Measurements from ENCODE around the gene SCUBE3.
A peak's percentile ranks its signal among the peaks of the same experiment; 100 is the strongest.

Gene SCUBE3

DNA sequence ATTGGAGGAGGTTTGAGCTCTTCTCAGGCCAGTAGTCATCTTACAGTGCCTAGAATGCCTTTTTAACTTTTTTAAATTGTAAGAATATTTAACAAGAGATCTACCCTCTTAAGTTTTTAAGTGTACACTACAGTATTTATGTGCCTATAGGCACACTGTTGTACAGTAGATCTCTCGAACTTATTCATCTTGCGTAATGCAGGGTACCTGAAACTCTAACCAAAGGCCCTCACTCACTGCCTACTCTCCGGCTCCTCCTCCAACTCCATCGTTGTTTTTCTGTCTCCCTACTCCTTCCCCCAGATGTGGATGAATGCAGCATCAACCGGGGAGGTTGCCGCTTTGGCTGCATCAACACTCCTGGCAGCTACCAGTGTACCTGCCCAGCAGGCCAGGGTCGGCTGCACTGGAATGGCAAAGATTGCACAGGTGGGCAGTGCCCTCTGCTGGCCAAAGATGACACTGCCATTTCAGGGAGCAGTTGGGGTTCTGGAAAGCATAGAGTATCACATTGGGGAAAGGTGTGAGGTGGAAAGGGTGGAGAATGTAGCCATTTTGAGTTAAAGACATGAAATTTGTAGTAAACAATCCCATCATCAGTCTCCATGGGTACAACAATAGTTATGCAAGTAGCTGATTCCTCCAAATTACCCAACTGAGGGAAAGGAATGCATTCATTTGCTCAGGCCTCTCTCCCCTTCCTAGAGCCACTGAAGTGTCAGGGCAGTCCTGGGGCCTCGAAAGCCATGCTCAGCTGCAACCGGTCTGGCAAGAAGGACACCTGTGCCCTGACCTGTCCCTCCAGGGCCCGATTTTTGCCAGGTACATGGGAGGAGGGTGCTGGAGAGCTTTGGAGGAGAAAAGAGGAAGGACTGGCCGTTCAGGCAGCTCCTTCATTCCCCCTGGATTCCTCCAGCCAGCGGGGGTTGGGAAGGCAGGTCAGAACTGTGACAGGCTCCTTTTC, 27.4 kb downstream of the SCUBE3 start:
- no peak overlapping the region for H3K4me3 ChIP-seq (ENCODE audit: low read depth, low read length)

DNA sequence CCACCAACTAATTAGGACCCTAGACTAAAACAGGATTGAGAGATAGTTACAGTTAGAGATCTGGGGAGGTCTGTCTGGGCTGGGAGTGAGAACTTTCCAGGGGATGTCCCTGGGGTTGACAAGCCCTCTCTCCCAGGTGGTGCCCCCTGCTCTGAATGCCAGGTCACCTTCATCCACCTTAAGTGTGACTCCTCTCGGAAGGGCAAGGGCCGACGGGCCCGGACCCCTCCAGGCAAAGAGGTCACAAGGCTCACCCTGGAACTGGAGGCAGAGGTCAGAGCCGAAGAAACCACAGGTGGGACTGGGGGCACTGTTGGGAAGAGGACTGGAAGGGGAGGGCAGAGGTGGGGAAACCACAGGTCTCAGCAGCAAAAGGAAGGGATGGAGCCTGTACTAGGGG, 28.7 kb downstream of the SCUBE3 start:
- TF ChIP-seq, protein P1, sequence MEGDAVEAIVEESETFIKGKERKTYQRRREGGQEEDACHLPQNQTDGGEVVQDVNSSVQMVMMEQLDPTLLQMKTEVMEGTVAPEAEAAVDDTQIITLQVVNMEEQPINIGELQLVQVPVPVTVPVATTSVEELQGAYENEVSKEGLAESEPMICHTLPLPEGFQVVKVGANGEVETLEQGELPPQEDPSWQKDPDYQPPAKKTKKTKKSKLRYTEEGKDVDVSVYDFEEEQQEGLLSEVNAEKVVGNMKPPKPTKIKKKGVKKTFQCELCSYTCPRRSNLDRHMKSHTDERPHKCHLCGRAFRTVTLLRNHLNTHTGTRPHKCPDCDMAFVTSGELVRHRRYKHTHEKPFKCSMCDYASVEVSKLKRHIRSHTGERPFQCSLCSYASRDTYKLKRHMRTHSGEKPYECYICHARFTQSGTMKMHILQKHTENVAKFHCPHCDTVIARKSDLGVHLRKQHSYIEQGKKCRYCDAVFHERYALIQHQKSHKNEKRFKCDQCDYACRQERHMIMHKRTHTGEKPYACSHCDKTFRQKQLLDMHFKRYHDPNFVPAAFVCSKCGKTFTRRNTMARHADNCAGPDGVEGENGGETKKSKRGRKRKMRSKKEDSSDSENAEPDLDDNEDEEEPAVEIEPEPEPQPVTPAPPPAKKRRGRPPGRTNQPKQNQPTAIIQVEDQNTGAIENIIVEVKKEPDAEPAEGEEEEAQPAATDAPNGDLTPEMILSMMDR (IDR thresholded peaks at IDR 0.05; ENCODE audit: control insufficient read depth, extremely low read depth, insufficient read depth) = no peak
- DNase-seq (ENCODE audit: low read depth) = no peak
- no peak overlapping the region for H3K4me3 ChIP-seq (ENCODE audit: low read depth, low read length)

More for the DNA sequence above, 27.4 kb downstream of the SCUBE3 start:
- TF ChIP-seq, protein P1 (IDR thresholded peaks at IDR 0.05; ENCODE audit: control insufficient read depth, extremely low read depth, insufficient read depth) = peak; percentile 96
- peak; percentile 41 for DNase-seq (ENCODE audit: low read depth)

- DNase-seq (ENCODE audit: low read depth) = no peak
- no peak overlapping the region for H3K4me3 ChIP-seq (ENCODE audit: low read depth, low read length)
- TF ChIP-seq, protein P1 (IDR thresholded peaks at IDR 0.05; ENCODE audit: control insufficient read depth, extremely low read depth, insufficient read depth) = no peak
Observed at GRCh38 chr6:35242906-35243305, 29.1 kb downstream of the SCUBE3 start.

DNA sequence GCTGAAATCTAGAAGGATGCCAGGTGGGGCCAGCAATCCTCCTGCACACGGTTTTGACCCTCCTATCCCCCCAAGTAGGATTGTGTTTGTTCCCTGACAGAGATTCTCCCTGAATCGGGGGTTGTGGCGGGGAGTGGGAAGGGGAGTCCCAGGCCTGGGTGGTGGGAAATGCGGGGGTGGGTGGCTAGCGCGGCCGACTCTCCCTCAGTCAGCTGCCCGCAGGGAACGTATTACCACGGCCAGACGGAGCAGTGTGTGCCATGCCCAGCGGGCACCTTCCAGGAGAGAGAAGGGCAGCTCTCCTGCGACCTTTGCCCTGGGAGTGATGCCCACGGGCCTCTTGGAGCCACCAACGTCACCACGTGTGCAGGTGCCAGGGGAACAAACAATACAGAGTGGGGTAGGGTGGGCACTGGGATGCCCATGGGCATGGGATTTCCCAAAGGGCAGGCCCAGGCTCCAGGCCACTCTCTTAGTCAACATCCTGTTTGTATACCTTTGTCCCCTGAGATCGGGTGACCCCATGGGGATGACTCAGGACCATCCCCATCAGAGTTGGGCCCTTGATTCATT, 29.7 kb downstream of the SCUBE3 start:
- H3K4me3 ChIP-seq (ENCODE audit: low read depth, low read length) = no peak overlapping the region
- TF ChIP-seq, protein P1 (IDR thresholded peaks at IDR 0.05; ENCODE audit: control insufficient read depth, extremely low read depth, insufficient read depth) = no peak
- no peak for DNase-seq (ENCODE audit: low read depth)

- TF ChIP-seq, protein P1 (IDR thresholded peaks at IDR 0.05; ENCODE audit: control insufficient read depth, extremely low read depth, insufficient read depth) = no peak
- no peak for DNase-seq (ENCODE audit: low read depth)
- no peak overlapping the region for H3K4me3 ChIP-seq (ENCODE audit: low read depth, low read length)
Observed at GRCh38 chr6:35244551-35244950, 30.8 kb downstream of the SCUBE3 start.

- DNase-seq (ENCODE audit: low read depth) = no peak
- no peak overlapping the region for H3K4me3 ChIP-seq (ENCODE audit: low read depth, low read length)
- TF ChIP-seq, protein P1 (IDR thresholded peaks at IDR 0.05; ENCODE audit: control insufficient read depth, extremely low read depth, insufficient read depth) = no peak
Observed at GRCh38 chr6:35247642-35248231, 34.0 kb downstream of the SCUBE3 start.

Measured in LNCaP clone FGC (cell line).